ENCODE results near the gene ZNF263. TPM values are rescaled to one million over a fixed set of nuclear protein-coding genes. Genes with fewer than 3 reads are reported as not detected.

The ZNF263 gene
- total RNA-seq, 1 donor: 65.1 TPM

DNA sequence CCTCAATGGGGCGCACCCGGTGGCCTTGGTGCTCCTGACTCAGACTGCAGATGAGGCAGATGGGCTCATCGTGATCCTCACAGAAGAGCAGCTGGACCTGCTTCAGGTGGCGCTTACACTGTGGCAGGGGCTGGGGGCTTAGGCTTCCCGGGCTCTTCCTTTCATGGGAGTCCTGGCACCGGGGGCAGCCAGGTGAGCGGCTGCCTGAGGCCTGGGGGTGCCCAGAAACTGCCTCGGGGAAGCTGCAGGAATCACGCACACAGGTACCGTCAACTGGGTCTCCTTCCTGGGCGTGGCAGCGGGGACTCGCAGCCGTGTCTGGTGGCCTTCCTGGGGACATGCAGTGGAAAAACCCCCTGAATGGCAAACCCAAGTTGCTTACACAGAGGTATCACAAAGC, 33.8 kb upstream of the ZNF263 start:
- DNase-seq (ENCODE audit: insufficient read length, low spot score, missing footprints): no peak
- Histone ChIP-seq H3K79me2 (ENCODE audit: insufficient read depth, low read length) (no peaks in the 10 kb centered on the region), H3K27me3 (ENCODE audit: insufficient read depth, low read length) (no peaks in the 10 kb centered on the region), H2AFZ (ENCODE audit: low read length) (no peak overlapping the region), H4K20me1 (ENCODE audit: insufficient read depth, low read length) (no peaks in the 10 kb centered on the region), H3K27ac (ENCODE audit: low read depth, low read length) (no peak overlapping the region), H3K4me1 (ENCODE audit: insufficient read depth, low read length) (no peaks in the 10 kb centered on the region), H3K4me2 (ENCODE audit: insufficient read depth, low read length) (no peak overlapping the region), H3K4me3 (ENCODE audit: insufficient read depth, low read length) (no peak overlapping the region), H3K36me3 (ENCODE audit: insufficient read depth, low read length) (no peaks in the 10 kb centered on the region), H3K9me3 (ENCODE audit: low read depth, low read length) (no peaks in the 10 kb centered on the region)
- TF ChIP-seq CTCF (IDR thresholded peaks at IDR 0.05; ENCODE audit: extremely low read depth, low read depth, low read length): no peak

GRCh38 chr16:3252967-3253366, 30.3 kb upstream of the ZNF263 start:
- peaks cover 6% of the 10 kb centered on the region for H3K4me1 ChIP-seq (ENCODE audit: insufficient read depth, low read length)
- no peak overlapping the region for H3K4me2 ChIP-seq (ENCODE audit: insufficient read depth, low read length)
- DNase-seq (ENCODE audit: insufficient read length, low spot score, missing footprints): peak; percentile 17
- no peak overlapping the region for H3K27ac ChIP-seq (ENCODE audit: low read depth, low read length)
- no peaks in the 10 kb centered on the region for H3K79me2 ChIP-seq (ENCODE audit: insufficient read depth, low read length)
- H3K9me3 ChIP-seq (ENCODE audit: low read depth, low read length): no peaks in the 10 kb centered on the region
- TF ChIP-seq CTCF (IDR thresholded peaks at IDR 0.05; ENCODE audit: extremely low read depth, low read depth, low read length): no peak
- H3K36me3 ChIP-seq (ENCODE audit: insufficient read depth, low read length): no peaks in the 10 kb centered on the region
- no peak overlapping the region for H3K4me3 ChIP-seq (ENCODE audit: insufficient read depth, low read length)
- H2AFZ ChIP-seq (ENCODE audit: low read length): no peak overlapping the region
- no peaks in the 10 kb centered on the region for H4K20me1 ChIP-seq (ENCODE audit: insufficient read depth, low read length)
- no peaks in the 10 kb centered on the region for H3K27me3 ChIP-seq (ENCODE audit: insufficient read depth, low read length)

DNA sequence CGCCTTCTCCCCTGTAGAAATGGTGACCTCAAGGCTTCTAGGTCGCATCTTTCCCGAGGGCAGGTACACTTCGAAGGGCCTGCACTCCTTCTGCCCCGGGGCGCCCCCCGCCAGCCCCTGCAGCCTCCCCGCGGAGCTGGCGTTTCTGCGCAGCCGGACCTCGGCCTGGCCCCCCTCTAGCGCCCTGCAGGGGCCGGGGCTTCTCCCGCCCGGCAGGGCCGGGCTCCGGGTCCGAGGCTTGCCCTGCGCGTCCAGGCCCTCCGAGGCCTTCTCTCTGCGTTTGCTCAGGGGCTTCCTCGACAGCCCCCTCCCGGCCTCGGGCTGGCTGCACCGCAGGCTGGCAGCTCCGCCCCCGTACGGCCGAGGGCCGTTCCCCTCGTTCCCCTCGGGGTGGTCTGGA, 29.0 kb upstream of the ZNF263 start:
- TF ChIP-seq CTCF (IDR thresholded peaks at IDR 0.05; ENCODE audit: extremely low read depth, low read depth, low read length): no peak
- no peak overlapping the region for H3K27ac ChIP-seq (ENCODE audit: low read depth, low read length)
- H2AFZ ChIP-seq (ENCODE audit: low read length): no peak overlapping the region
- H3K27me3 ChIP-seq (ENCODE audit: insufficient read depth, low read length): no peaks in the 10 kb centered on the region
- H3K4me1 ChIP-seq (ENCODE audit: insufficient read depth, low read length): peaks cover 18% of the 10 kb centered on the region
- no peaks in the 10 kb centered on the region for H4K20me1 ChIP-seq (ENCODE audit: insufficient read depth, low read length)
- H3K36me3 ChIP-seq (ENCODE audit: insufficient read depth, low read length): no peaks in the 10 kb centered on the region
- H3K4me3 ChIP-seq (ENCODE audit: insufficient read depth, low read length): no peak overlapping the region
- no peak for DNase-seq (ENCODE audit: insufficient read length, low spot score, missing footprints)
- no peaks in the 10 kb centered on the region for H3K79me2 ChIP-seq (ENCODE audit: insufficient read depth, low read length)
- H3K4me2 ChIP-seq (ENCODE audit: insufficient read depth, low read length): no peak overlapping the region
- H3K9me3 ChIP-seq (ENCODE audit: low read depth, low read length): no peaks in the 10 kb centered on the region

- no peak within 1 kb of the TSS for H3K4me3 ChIP-seq (ENCODE audit: insufficient read depth, low read length)
- H3K4me1 ChIP-seq (ENCODE audit: insufficient read depth, low read length): peaks cover 20% of the 10 kb centered on the region
- H4K20me1 ChIP-seq (ENCODE audit: insufficient read depth, low read length): no peaks in the 10 kb centered on the region
- H3K79me2 ChIP-seq (ENCODE audit: insufficient read depth, low read length): no peaks in the 10 kb centered on the region
- H3K27ac ChIP-seq (ENCODE audit: low read depth, low read length): no peak within 1 kb of the TSS
- H2AFZ ChIP-seq (ENCODE audit: low read length): no peak within 1 kb of the TSS
- H3K4me2 ChIP-seq (ENCODE audit: insufficient read depth, low read length): peak within 1 kb of the TSS; percentile 9
- no peaks in the 10 kb centered on the region for H3K9me3 ChIP-seq (ENCODE audit: low read depth, low read length)
- H3K27me3 ChIP-seq (ENCODE audit: insufficient read depth, low read length): no peaks in the 10 kb centered on the region
- DNase-seq (ENCODE audit: insufficient read length, low spot score, missing footprints): peak; percentile 59
- H3K36me3 ChIP-seq (ENCODE audit: insufficient read depth, low read length): no peaks in the 10 kb centered on the region
- no peak for TF ChIP-seq CTCF (IDR thresholded peaks at IDR 0.05; ENCODE audit: extremely low read depth, low read depth, low read length)
These were observed 27.0 kb upstream of the ZNF263 start, which contains the start of gene MEFV for GRCh38 chr16:3256146-3256865. Gene MEFV, minus strand, starts transcription at chr16:3256633. Its CDS starts 46 bp downstream, at chr16:3256587.
